Measurements from ENCODE around the gene ANKRD31.
"Not testable (repeated sequence)": the region's sequence is repeated elsewhere in the genome, so short reads cannot be mapped to it uniquely, and the experiment has no call there.

ANKRD31 gene

DNA sequence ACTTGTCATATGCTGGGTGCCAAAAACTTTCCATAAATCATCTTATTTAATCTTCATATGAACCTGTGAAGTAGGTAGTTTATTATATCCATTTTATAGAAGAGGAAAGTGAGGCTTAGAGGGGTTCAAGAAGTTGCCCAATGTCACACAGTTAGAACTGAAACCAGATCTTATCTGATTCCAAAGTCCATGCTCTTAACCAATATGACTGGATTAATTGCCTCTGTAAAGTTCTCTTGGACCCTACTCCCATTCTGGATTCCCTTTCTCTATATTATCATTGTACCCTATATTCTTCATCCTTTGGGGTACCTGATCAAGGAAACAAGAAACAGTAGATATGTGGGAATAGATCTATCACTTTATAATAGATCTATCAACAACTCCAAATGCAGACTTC is 119.8 kb downstream of the ANKRD31 start:
- peaks cover 0 to 2% (median 2%) of the 10 kb centered on the region in 5 donors for H3K9me3 ChIP-seq (ENCODE audit: control insufficient read depth in 5 of 5, low read length in 5 of 5)
- no peaks in the 10 kb centered on the region for H3K36me3 ChIP-seq (ENCODE audit: control insufficient read depth in 5 of 5, insufficient read depth in 5 of 5, low read length in 5 of 5)
- H3K4me3 ChIP-seq (ENCODE audit: low read depth in 1 of 5, low read length in 5 of 5) = no peak overlapping the region
- no peaks in the 10 kb centered on the region for H3K27me3 ChIP-seq (ENCODE audit: control insufficient read depth in 5 of 5, insufficient read depth in 4 of 5, low read length in 5 of 5)
- H3K27ac ChIP-seq (ENCODE audit: low read depth, low read length) = no peak overlapping the region
- H3K4me1 ChIP-seq (ENCODE audit: control insufficient read depth in 5 of 5, insufficient read depth in 5 of 5, low read length in 5 of 5) = no peaks in the 10 kb centered on the region
- no peak overlapping the region for H3K9ac ChIP-seq (ENCODE audit: low read length in 5 of 5)

DNA sequence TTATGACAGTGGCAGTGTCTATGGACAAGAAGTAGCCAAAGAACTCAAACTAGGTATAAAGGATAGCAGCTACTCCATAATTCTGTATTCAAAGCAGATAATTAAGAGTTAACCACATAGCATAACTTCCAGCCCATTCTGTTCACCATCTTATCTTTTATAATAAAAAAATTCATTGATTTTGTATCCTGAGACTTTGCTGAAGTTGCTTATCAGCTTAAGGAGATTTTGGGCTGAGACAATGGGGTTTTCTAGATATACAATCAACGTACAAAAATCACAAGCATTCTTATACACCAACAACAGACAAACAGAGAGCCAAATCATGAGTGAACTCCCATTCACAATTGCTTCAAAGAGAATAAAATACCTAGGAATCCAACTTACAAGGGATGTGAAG is 122.4 kb downstream of the ANKRD31 start:
- H3K4me3 ChIP-seq (ENCODE audit: low read depth in 1 of 5, low read length in 5 of 5); H3K27me3 ChIP-seq (ENCODE audit: control insufficient read depth in 5 of 5, insufficient read depth in 4 of 5, low read length in 5 of 5); H3K9me3 ChIP-seq (ENCODE audit: control insufficient read depth in 5 of 5, low read length in 5 of 5); H3K9ac ChIP-seq (ENCODE audit: low read length in 5 of 5); H3K27ac ChIP-seq (ENCODE audit: low read depth, low read length); H3K36me3 ChIP-seq (ENCODE audit: control insufficient read depth in 5 of 5, insufficient read depth in 5 of 5, low read length in 5 of 5); H3K4me1 ChIP-seq (ENCODE audit: control insufficient read depth in 5 of 5, insufficient read depth in 5 of 5, low read length in 5 of 5): not testable (repeated sequence)

DNA sequence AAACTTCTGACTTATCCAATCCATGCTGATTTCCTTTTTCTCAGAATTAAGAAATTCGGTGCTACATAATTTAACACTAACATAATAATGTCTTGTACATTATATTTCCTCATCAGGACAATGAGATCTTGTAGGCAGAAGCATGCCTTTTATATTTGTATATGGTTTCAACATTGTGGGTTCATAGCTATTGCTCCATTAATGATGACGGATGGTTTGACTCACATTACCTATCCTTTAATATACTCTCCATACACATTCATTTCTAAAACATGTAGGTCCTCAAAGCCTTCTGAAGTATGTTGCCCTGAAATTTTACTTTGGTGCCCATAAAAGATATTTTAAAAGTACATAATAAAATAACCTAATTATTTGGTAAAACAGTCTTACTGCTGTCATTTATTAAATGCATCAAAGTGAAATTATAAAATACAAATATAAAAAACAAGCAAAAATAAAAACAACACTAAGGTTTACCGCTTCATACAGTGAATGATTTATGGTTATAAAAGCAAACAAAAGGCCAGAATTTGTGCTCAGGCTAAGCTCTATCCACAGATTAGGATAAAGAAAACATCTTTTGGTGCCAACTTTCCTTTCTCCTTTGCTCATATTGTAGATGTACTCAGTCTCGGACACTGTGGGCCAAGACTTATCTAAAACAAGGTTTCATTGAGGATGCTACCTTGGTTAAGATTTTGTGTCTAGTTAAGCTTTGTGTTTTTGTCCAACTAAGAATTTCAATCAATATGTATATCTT is 123.1 kb downstream of the ANKRD31 start:
- no peaks in the 10 kb centered on the region for H3K9me3 ChIP-seq (ENCODE audit: control insufficient read depth in 5 of 5, low read length in 5 of 5)
- no peaks in the 10 kb centered on the region for H3K27me3 ChIP-seq (ENCODE audit: control insufficient read depth in 5 of 5, insufficient read depth in 4 of 5, low read length in 5 of 5)
- H3K4me3 ChIP-seq (ENCODE audit: low read depth in 1 of 5, low read length in 5 of 5) = no peak overlapping the region
- no peaks in the 10 kb centered on the region for H3K36me3 ChIP-seq (ENCODE audit: control insufficient read depth in 5 of 5, insufficient read depth in 5 of 5, low read length in 5 of 5)
- H3K9ac ChIP-seq (ENCODE audit: low read length in 5 of 5) = no peak overlapping the region
- H3K4me1 ChIP-seq (ENCODE audit: control insufficient read depth in 5 of 5, insufficient read depth in 5 of 5, low read length in 5 of 5) = no peaks in the 10 kb centered on the region
- H3K27ac ChIP-seq (ENCODE audit: low read depth, low read length) = no peak overlapping the region

DNA sequence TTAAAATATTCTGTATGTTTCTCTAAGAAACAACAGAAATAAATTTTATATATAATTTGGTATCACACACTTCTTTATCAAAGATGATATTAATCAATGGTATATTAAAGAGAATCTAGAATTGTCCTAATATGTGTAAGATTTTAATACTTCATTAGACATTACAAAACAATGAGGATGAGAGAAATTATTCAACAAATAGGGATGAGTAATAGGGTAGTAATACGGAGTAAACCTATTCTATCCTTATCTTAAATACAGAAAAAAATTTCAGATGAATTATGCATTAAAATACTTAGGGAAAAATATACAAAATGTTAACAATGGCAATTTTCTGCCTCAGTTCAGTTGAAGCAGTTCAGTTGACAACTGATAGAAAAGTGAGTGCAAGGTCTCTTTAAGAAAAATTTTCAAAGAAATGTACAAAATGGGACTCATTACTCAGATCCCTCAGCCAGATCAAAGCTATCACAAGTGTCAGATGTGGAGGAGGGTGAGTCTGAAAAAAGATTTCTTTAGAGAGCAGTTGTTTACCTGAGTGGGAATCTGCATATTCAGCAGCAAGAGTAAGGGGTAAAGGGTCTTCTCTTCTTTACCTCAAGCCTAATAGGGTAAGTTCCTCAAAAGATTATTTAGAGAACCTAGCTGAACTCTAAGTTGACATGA is 127.6 kb downstream of the ANKRD31 start:
- Histone ChIP-seq H3K27ac (ENCODE audit: low read depth, low read length) (no peak overlapping the region), H3K36me3 (ENCODE audit: control insufficient read depth in 5 of 5, insufficient read depth in 5 of 5, low read length in 5 of 5) (no peaks in the 10 kb centered on the region), H3K9ac (ENCODE audit: low read length in 5 of 5) (no peak overlapping the region), H3K27me3 (ENCODE audit: control insufficient read depth in 5 of 5, insufficient read depth in 4 of 5, low read length in 5 of 5) (no peaks in the 10 kb centered on the region), H3K4me3 (ENCODE audit: low read depth in 1 of 5, low read length in 5 of 5) (no peak overlapping the region), H3K9me3 (ENCODE audit: control insufficient read depth in 5 of 5, low read length in 5 of 5) (no peaks in the 10 kb centered on the region), H3K4me1 (ENCODE audit: control insufficient read depth in 5 of 5, insufficient read depth in 5 of 5, low read length in 5 of 5) (no peaks in the 10 kb centered on the region)

DNA sequence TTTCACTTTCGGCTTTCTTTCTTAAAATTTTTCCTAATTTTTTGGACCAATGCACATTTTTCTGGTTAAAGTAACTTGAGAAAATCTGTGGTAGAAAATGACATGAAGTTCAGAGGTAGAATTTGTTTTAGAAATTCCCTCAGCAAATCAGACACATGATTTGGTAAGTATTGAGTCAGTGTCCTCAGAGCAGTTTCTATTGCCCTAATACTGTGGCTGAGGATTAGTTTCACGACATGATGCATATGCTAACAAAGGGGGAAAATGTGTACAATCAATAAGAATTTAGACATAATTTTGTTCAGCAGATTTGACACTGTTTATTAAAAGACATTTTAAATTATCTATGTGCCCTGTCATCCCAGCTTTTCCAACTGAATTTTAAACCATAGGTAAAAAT is 128.2 kb downstream of the ANKRD31 start:
- Histone ChIP-seq H3K9ac (ENCODE audit: low read length in 5 of 5) (no peak overlapping the region), H3K4me1 (ENCODE audit: control insufficient read depth in 5 of 5, insufficient read depth in 5 of 5, low read length in 5 of 5) (no peaks in the 10 kb centered on the region), H3K9me3 (ENCODE audit: control insufficient read depth in 5 of 5, low read length in 5 of 5) (no peaks in the 10 kb centered on the region), H3K4me3 (ENCODE audit: low read depth in 1 of 5, low read length in 5 of 5) (no peak overlapping the region), H3K36me3 (ENCODE audit: control insufficient read depth in 5 of 5, insufficient read depth in 5 of 5, low read length in 5 of 5) (no peaks in the 10 kb centered on the region), H3K27me3 (ENCODE audit: control insufficient read depth in 5 of 5, insufficient read depth in 4 of 5, low read length in 5 of 5) (no peaks in the 10 kb centered on the region), H3K27ac (ENCODE audit: low read depth, low read length) (no peak overlapping the region)

DNA sequence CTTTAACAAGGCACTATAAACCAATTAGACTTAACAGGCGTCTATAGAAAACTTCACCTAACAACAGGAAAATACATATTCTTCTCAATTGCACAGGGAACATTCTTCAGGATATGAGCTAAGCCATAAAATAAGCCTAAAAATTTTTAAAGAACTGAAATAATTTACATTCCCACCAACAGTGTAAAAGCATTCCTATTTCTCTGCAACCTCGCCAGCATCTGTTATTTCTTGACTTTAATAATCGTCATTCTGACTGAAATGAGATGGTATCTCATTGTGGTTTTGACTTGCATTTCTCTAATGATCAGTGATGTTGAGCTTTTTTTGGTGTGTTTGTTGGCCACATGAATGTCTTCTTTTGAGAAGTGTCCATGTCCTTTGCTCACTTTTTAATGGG is 140.7 kb downstream of the ANKRD31 start:
- not testable (repeated sequence) for H3K36me3 ChIP-seq (ENCODE audit: control insufficient read depth in 5 of 5, insufficient read depth in 5 of 5, low read length in 5 of 5); H3K4me3 ChIP-seq (ENCODE audit: low read depth in 1 of 5, low read length in 5 of 5); H3K27me3 ChIP-seq (ENCODE audit: control insufficient read depth in 5 of 5, insufficient read depth in 4 of 5, low read length in 5 of 5); H3K4me1 ChIP-seq (ENCODE audit: control insufficient read depth in 5 of 5, insufficient read depth in 5 of 5, low read length in 5 of 5); H3K9ac ChIP-seq (ENCODE audit: low read length in 5 of 5); H3K27ac ChIP-seq (ENCODE audit: low read depth, low read length); H3K9me3 ChIP-seq (ENCODE audit: control insufficient read depth in 5 of 5, low read length in 5 of 5)

DNA sequence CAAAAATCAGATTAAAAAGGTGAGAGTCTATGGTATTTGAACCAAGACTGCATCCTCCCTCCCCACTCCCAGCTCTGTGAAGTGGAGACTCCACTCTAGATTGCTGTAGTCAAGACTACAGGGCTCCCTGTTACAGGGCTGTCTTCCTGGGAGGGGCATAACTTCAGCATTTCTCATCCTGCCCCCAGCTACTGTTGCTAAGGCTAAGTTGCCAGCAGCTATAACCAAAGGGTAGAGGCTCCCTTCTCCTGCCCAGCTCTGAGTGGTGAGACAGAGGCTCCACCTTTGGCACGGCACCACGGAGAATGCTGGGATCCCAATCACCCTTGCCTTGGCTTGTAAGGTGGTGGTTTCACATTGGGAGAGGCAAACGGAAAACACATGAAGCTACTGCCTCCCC is 145.1 kb downstream of the ANKRD31 start:
- Histone ChIP-seq H3K27ac (ENCODE audit: low read depth, low read length) (no peak overlapping the region), H3K4me1 (ENCODE audit: control insufficient read depth in 5 of 5, insufficient read depth in 5 of 5, low read length in 5 of 5) (no peaks in the 10 kb centered on the region), H3K9me3 (ENCODE audit: control insufficient read depth in 5 of 5, low read length in 5 of 5) (no peaks in the 10 kb centered on the region), H3K36me3 (ENCODE audit: control insufficient read depth in 5 of 5, insufficient read depth in 5 of 5, low read length in 5 of 5) (no peaks in the 10 kb centered on the region), H3K27me3 (ENCODE audit: control insufficient read depth in 5 of 5, insufficient read depth in 4 of 5, low read length in 5 of 5) (no peaks in the 10 kb centered on the region), H3K4me3 (ENCODE audit: low read depth in 1 of 5, low read length in 5 of 5) (no peak overlapping the region), H3K9ac (ENCODE audit: low read length in 5 of 5) (no peak overlapping the region)

DNA sequence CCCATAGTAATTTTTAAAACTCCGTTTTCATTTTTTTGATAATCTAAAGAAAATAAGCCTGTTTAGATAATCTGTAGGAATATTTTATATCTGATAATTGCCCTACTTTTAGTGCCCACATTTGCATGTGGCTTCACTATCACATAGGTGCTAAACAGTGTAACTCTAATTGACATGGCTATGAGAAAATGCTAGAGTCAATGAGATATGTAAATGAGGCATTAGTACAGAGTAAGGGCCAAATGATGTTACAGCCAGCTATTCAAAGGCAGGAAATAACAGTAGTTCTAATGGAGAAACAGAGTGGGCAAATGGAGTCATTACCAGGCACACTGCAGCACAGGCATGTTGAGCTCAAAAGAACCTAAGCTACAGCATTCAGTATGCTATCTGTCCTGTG is 147.0 kb downstream of the ANKRD31 start:
- H3K9me3 ChIP-seq (ENCODE audit: control insufficient read depth in 5 of 5, low read length in 5 of 5) = no peaks in the 10 kb centered on the region
- H3K27me3 ChIP-seq (ENCODE audit: control insufficient read depth in 5 of 5, insufficient read depth in 4 of 5, low read length in 5 of 5) = no peaks in the 10 kb centered on the region
- no peak overlapping the region for H3K9ac ChIP-seq (ENCODE audit: low read length in 5 of 5)
- no peaks in the 10 kb centered on the region for H3K4me1 ChIP-seq (ENCODE audit: control insufficient read depth in 5 of 5, insufficient read depth in 5 of 5, low read length in 5 of 5)
- no peak overlapping the region for H3K4me3 ChIP-seq (ENCODE audit: low read depth in 1 of 5, low read length in 5 of 5)
- H3K36me3 ChIP-seq (ENCODE audit: control insufficient read depth in 5 of 5, insufficient read depth in 5 of 5, low read length in 5 of 5) = no peaks in the 10 kb centered on the region
- H3K27ac ChIP-seq (ENCODE audit: low read depth, low read length) = no peak overlapping the region

DNA sequence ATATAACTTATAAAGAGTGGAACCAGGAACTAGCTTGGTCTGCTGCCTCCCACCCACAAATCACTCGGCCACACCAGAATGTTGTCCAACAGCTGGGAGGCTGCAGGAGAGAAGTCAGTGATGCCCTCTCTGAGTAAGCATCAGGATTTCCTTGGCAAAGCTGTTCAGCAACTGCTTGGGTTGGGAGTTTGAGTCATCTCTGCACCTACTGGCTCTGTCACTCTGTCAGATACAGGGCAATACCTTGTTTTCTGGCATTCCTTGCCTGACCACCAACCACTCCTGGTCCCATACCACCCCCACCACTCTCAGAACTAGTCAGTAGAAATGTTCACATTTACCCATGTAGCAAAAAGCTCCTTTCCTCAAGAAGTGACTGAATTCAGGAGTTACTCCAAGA is 147.5 kb downstream of the ANKRD31 start:
- Histone ChIP-seq H3K4me3 (ENCODE audit: low read depth in 1 of 5, low read length in 5 of 5) (no peak overlapping the region), H3K27ac (ENCODE audit: low read depth, low read length) (no peak overlapping the region), H3K9ac (ENCODE audit: low read length in 5 of 5) (no peak overlapping the region), H3K36me3 (ENCODE audit: control insufficient read depth in 5 of 5, insufficient read depth in 5 of 5, low read length in 5 of 5) (no peaks in the 10 kb centered on the region), H3K9me3 (ENCODE audit: control insufficient read depth in 5 of 5, low read length in 5 of 5) (no peaks in the 10 kb centered on the region), H3K4me1 (ENCODE audit: control insufficient read depth in 5 of 5, insufficient read depth in 5 of 5, low read length in 5 of 5) (no peaks in the 10 kb centered on the region), H3K27me3 (ENCODE audit: control insufficient read depth in 5 of 5, insufficient read depth in 4 of 5, low read length in 5 of 5) (no peaks in the 10 kb centered on the region)

DNA sequence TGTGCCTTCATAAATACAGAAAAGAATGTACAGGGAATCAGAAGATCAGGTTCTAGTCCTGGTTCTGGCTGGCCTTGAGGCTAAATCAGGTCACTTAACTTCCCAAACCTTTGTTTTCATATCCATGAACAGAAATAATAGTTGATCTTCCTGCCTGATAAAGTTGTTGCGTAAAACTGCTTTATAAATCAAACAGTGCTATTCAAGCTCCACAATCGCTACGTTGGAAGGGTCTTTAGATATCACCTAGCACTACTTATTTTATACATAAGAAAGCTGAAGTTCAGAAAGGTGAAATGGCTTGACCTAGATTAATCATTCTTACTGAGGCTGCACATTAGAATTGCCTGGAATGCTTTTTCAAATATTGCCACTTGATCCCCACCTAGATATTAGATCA is 148.0 kb downstream of the ANKRD31 start:
- no peak overlapping the region for H3K27ac ChIP-seq (ENCODE audit: low read depth, low read length)
- H3K27me3 ChIP-seq (ENCODE audit: control insufficient read depth in 5 of 5, insufficient read depth in 4 of 5, low read length in 5 of 5) = no peaks in the 10 kb centered on the region
- H3K4me1 ChIP-seq (ENCODE audit: control insufficient read depth in 5 of 5, insufficient read depth in 5 of 5, low read length in 5 of 5) = no peaks in the 10 kb centered on the region
- no peaks in the 10 kb centered on the region for H3K36me3 ChIP-seq (ENCODE audit: control insufficient read depth in 5 of 5, insufficient read depth in 5 of 5, low read length in 5 of 5)
- no peak overlapping the region for H3K4me3 ChIP-seq (ENCODE audit: low read depth in 1 of 5, low read length in 5 of 5)
- H3K9me3 ChIP-seq (ENCODE audit: control insufficient read depth in 5 of 5, low read length in 5 of 5) = no peaks in the 10 kb centered on the region
- no peak overlapping the region for H3K9ac ChIP-seq (ENCODE audit: low read length in 5 of 5)

Measured in subcutaneous abdominal adipose tissue (tissue), 5 donors.